ENCODE results near the gene CFD. TPM values are rescaled to one million over a fixed set of nuclear protein-coding genes. Genes with fewer than 3 reads are reported as not detected.

Gene CFD
- total RNA-seq, 1 donor from 2014 or later = 1.1 TPM

DNA sequence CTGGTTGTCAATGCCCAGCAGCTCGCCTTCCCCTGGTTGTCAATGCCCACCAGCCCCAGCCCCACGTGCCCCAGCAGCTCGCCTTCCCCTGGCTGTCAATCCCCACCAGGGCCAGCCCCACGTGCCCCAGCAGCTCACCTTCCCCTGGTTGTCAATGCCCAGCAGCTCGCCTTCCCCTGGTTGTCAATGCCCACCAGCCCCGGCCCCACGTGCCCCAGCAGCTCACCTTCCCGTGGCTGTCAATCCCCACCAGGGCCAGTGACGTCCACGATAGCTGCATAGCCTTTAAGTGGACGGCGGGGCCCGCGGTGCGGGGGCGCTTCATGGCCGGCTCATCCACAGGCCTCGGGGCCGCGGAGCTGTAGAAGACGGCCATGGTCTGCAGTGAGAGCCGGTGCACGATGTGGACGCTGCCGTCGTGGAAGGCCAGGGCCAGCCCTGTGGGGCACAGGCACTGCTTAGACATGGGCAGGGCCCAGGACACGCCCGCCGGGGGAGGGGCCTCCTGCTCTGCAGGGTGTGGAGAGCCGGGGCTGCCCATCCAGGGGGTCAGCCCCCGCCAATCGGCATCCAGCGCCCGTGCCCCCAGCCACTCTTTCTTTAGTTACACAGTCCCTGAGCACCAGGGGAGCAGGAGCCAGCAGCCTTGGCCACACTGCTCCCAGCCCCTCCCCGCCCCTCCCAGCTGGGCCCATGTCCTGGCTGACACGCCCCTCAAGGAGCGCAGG is 20.4 kb downstream of the CFD start:
- Mint-ChIP-seq H3K4me1 (ENCODE audit: low read depth) (no peaks in the 10 kb centered on the region), H3K36me3 (ENCODE audit: insufficient read depth) (peaks cover 13% of the 10 kb centered on the region), H3K4me3 (ENCODE audit: low read depth) (no peak overlapping the region), H3K27ac (no peak overlapping the region), H3K9me3 (ENCODE audit: low read depth) (no peaks in the 10 kb centered on the region), H3K27me3 (no peaks in the 10 kb centered on the region)
- TF ChIP-seq, protein P1, sequence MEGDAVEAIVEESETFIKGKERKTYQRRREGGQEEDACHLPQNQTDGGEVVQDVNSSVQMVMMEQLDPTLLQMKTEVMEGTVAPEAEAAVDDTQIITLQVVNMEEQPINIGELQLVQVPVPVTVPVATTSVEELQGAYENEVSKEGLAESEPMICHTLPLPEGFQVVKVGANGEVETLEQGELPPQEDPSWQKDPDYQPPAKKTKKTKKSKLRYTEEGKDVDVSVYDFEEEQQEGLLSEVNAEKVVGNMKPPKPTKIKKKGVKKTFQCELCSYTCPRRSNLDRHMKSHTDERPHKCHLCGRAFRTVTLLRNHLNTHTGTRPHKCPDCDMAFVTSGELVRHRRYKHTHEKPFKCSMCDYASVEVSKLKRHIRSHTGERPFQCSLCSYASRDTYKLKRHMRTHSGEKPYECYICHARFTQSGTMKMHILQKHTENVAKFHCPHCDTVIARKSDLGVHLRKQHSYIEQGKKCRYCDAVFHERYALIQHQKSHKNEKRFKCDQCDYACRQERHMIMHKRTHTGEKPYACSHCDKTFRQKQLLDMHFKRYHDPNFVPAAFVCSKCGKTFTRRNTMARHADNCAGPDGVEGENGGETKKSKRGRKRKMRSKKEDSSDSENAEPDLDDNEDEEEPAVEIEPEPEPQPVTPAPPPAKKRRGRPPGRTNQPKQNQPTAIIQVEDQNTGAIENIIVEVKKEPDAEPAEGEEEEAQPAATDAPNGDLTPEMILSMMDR (IDR thresholded peaks at IDR 0.05; ENCODE audit: unreplicated experiment) = no peak
- DNase-seq (ENCODE audit: low spot score, unreplicated experiment) = no peak

DNA sequence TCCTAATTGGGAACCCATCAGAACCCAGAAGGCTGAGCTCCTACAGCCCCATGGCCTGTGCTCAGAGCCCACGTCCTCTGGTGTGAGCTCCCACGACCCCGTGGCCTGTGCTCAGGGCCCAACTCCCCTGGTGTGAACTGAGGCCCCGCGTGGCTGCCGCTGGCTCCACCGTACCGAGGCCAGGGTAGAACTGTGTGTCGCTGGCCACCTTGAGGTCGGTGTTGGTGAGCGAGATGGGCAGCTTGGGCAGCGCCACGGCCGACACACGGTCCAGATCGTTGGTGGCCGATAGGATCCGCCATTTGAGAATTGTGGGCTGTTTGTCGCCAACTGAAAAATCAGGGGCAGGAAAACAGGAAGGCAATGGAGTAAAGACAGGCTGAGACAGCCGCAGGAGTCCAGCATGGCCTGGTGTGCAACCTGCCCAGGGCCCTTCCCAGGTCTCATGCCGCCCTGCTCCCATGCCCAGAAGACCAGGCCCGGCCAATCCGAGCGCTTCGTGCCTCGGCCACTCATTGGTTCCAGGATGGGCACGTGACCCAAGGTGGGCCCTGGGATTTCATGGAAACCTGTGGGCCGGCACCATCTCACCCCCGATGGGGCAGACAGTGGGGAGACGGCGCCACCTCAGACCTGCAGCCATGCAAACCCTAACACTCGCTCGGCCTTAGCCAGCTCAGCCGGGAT is 22.1 kb downstream of the CFD start:
- Mint-ChIP-seq H3K36me3 (ENCODE audit: insufficient read depth) (peaks cover 14% of the 10 kb centered on the region), H3K27ac (no peak overlapping the region), H3K9me3 (ENCODE audit: low read depth) (no peaks in the 10 kb centered on the region), H3K27me3 (no peaks in the 10 kb centered on the region), H3K4me3 (ENCODE audit: low read depth) (no peak overlapping the region), H3K4me1 (ENCODE audit: low read depth) (no peaks in the 10 kb centered on the region)
- TF ChIP-seq, protein P1 (IDR thresholded peaks at IDR 0.05; ENCODE audit: unreplicated experiment) = no peak
- no peak for DNase-seq (ENCODE audit: low spot score, unreplicated experiment)

DNA sequence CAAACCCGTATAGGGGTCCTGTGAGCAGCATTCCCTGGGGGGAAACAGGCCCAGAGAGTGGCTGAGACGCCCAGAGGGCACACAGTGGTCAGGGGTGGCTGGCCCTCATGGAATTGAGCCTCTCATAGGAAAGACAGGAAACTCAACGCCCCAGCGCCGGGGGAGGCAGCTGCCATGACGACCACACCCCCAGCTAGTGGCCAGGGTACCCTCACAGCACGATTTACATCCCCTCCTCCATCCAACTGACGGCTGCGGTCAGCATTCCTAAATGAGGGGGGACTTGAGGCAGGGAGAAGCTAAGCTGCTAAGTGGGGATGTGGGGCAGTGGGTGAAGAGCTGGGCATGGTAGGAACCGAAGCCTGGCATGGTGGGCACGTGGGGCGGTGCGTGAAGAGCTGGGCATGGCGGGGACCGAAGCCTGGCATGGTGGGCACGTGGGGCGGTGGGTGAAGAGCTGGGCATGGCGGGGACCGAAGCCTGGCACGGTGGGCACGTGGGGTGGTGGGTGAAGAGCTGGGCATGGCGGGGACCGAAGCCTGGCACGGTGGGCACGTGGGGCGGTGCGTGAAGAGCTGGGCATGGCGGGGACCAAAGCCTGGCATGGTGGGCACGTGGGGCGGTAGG is 23.5 kb downstream of the CFD start:
- Mint-ChIP-seq H3K27me3 (no peaks in the 10 kb centered on the region), H3K4me1 (ENCODE audit: low read depth) (no peaks in the 10 kb centered on the region), H3K36me3 (ENCODE audit: insufficient read depth) (peaks cover 17% of the 10 kb centered on the region), H3K4me3 (ENCODE audit: low read depth) (no peak overlapping the region), H3K27ac (no peak overlapping the region), H3K9me3 (ENCODE audit: low read depth) (no peaks in the 10 kb centered on the region)
- TF ChIP-seq, protein P1 (IDR thresholded peaks at IDR 0.05; ENCODE audit: unreplicated experiment) = no peak
- no peak for DNase-seq (ENCODE audit: low spot score, unreplicated experiment)

DNA sequence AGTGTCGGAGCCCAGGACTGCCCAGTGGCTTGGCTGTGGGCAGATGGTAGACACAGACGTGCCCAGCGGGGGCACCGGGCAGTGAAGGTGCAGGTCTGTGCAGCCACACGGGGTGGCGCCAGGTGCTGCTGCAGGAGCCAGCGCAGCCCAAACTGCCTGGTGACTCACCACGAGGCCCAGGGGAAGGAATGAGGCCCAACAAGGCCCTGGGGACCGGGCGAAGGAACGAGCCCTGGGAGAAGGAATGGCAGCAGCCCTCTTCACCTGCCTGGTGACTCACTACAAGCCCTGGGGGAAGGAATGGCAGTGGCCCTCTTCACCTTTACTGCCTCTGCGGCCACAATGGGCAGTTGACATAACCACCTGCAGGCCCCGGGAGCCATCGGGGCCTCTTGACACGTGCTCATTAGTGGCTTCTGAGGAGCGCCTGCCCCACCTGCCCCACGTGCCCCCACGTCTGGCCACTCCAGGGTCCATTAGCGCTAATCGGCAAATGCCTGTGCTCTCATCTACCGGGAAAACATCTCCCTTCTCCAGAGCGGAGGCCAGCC is 24.3 kb downstream of the CFD start:
- no peak for DNase-seq (ENCODE audit: low spot score, unreplicated experiment)
- TF ChIP-seq, protein P1 (IDR thresholded peaks at IDR 0.05; ENCODE audit: unreplicated experiment) = no peak
- H3K36me3 Mint-ChIP-seq (ENCODE audit: insufficient read depth) = peaks cover 17% of the 10 kb centered on the region
- H3K9me3 Mint-ChIP-seq (ENCODE audit: low read depth) = no peaks in the 10 kb centered on the region
- H3K27ac Mint-ChIP-seq = no peak overlapping the region
- no peaks in the 10 kb centered on the region for H3K4me1 Mint-ChIP-seq (ENCODE audit: low read depth)
- H3K27me3 Mint-ChIP-seq = no peaks in the 10 kb centered on the region
- H3K4me3 Mint-ChIP-seq (ENCODE audit: low read depth) = no peak overlapping the region

Measured in progenitor cell of endocrine pancreas (in vitro differentiated cells).